Measurements from ENCODE around the gene EME1. TPM values are rescaled to one million over a fixed set of nuclear protein-coding genes. Genes with fewer than 3 reads are reported as not detected.

The EME1 gene
- total and polyA plus RNA-seq, 2 of the 13 experiments (the other 11 are each of a cell fraction or from before 2014, with no cell fraction given) = 20.7 to 24.6 TPM

DNA sequence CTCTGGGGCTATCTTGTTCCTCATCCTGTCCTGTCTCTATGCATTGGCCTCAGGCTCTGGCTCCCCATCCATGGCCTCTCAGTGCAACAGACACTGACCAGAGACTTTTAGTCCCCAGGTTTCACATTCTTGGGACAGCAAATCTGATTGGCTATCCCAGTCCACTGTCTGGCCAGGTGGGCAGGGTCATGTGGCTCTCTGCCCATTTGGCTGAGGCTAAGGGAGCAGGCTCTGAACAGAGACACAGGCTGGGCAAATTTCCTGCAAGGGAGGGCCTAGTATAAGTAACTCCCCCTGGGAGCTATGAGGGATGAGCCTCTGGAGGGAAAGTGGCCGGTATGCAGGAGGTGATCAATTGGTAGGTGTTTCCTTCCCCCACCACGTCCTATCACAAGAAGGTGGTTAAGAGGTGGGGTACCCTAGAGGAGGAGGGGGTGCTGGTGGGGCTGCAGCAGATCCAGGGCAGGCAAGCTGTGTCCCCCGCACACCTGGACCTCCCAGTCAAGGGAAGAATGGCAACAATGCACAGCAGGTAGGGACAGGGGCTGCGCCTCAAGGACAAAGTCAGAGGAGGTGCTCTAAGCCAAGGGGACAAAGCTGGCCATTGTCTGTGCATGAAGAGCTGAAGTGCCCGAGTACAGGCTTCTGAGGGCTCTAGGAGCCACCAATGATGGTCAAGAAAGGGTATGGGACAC is 13.9 kb upstream of the EME1 start (continued):
- TF ChIP-seq, protein P1, sequence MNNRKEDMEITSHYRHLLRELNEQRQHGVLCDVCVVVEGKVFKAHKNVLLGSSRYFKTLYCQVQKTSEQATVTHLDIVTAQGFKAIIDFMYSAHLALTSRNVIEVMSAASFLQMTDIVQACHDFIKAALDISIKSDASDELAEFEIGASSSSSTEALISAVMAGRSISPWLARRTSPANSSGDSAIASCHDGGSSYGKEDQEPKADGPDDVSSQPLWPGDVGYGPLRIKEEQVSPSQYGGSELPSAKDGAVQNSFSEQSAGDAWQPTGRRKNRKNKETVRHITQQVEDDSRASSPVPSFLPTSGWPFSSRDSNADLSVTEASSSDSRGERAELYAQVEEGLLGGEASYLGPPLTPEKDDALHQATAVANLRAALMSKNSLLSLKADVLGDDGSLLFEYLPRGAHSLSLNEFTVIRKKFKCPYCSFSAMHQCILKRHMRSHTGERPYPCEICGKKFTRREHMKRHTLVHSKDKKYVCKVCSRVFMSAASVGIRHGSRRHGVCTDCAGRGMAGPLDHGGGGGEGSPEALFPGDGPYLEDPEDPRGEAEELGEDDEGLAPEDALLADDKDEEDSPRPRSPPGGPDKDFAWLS (CRISPR knock-in tag; IDR thresholded peaks at IDR 0.05; ENCODE audit: borderline replicate concordance) = no peak
- TF ChIP-seq NFAT5 (CRISPR knock-in tag; IDR thresholded peaks at IDR 0.05) = no peak
- TF ChIP-seq ZMYM2 (CRISPR knock-in tag; IDR thresholded peaks at IDR 0.05) = no peak
- TF ChIP-seq ZNF557 (CRISPR knock-in tag; IDR thresholded peaks at IDR 0.05) = no peak
- no peak for TF ChIP-seq ZNF432 (CRISPR knock-in tag; IDR thresholded peaks at IDR 0.05; ENCODE audit: borderline replicate concordance)
- no peak for TF ChIP-seq MXD3 (CRISPR knock-in tag; IDR thresholded peaks at IDR 0.05)
- TF ChIP-seq FOXA3 (CRISPR knock-in tag; IDR thresholded peaks at IDR 0.05) = no peak
- TF ChIP-seq POLR2G (IDR thresholded peaks at IDR 0.05; ENCODE audit: low read depth, low read length) = peak; percentile 5; the same call in 1 of the 2 replicates
- peak; percentile 64 for TF ChIP-seq ZNF768 (CRISPR knock-in tag; IDR thresholded peaks at IDR 0.05)
